Activated CD8-positive, alpha-beta memory T cell treated with anti-CD3 and anti-CD28 coated beads, Interleukin-2, amount 50 U/mL, for 24 hours (primary cell): ENCODE results near the gene SND1.

Experiments used
- DNase-seq: peaks from one replicate; pipeline ENCODE4 v3.0.0-alpha.2; 2020; ENCODE audit errors: extremely low read depth

Gene SND1

GRCh38 chr7:127905491-127906330 lies 253.7 kb downstream of the SND1 start:
- DNase-seq: no peak

DNA sequence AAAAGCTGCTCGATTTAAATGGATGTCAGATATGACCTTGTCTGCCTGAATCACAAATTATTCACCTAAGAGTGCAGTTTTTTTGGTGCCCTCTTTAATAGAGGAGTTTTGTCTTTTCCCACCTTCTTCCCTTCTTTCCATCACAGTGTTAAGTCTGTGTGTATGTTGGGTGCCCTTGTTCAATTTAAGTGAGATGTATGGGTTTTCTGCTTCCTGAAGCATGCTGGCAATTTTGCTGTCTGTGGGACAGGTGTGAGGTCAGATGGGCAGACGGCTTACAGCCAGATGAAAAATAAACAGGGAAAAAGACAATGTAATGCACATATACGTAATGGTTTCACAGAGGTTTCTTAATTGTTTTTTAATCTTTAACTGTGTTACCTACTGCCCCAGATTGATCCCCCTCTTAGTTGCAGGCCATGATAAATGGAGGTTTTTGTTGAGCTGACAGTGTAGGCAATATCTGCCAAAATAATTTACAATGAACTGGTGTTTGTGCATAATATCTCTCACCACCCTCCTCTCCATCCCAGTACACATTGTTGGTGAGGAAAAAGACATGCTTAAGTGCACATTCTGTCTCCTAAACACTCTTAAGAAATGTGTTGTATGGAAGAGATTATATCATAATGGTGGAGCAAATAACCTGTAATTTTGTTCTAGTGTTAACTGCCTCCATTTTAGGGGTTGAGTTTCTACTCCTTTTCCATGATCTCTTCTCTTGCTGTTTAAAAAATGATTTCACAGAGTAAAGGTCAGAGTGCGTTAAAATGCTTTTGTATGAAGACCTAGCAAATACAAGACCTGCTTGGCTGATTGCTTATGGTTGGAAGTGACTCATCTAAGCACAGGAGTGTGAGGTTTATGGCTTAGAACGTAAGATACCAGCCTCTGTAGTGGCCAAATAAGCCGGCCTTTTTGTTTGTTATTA lies 255.4 kb downstream of the SND1 start:
- DNase-seq: no peak

GRCh38 chr7:127908430-127909258 lies 256.6 kb downstream of the SND1 start:
- DNase-seq: no peak

GRCh38 chr7:127909424-127910152 lies 257.6 kb downstream of the SND1 start:
- DNase-seq: no peak

- no peak for DNase-seq
Measured at GRCh38 chr7:127910670-127911069, 258.7 kb downstream of the SND1 start.

GRCh38 chr7:127911968-127912511 lies 260.0 kb downstream of the SND1 start:
- DNase-seq: no peak

GRCh38 chr7:127912901-127913300 lies 260.9 kb downstream of the SND1 start:
- DNase-seq: no peak

DNA sequence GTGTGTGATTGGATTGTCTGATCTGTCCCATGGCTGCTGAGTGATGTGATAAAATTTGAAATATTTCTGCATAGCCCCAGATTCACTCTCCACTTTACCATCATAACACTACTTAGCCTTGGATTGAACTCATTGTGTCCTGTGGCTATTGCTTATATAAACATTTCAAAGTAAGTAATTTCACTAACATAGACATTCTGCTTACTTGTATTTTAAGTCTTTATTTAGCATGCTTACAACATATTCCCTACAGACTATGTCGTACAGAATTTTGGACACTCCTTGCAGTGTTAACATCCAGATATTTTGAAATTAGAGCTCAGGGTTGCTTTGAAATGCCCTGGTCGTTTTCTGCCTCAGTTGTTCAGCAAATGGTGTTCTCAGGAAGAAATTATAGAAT lies 261.7 kb downstream of the SND1 start:
- no peak for DNase-seq

DNA sequence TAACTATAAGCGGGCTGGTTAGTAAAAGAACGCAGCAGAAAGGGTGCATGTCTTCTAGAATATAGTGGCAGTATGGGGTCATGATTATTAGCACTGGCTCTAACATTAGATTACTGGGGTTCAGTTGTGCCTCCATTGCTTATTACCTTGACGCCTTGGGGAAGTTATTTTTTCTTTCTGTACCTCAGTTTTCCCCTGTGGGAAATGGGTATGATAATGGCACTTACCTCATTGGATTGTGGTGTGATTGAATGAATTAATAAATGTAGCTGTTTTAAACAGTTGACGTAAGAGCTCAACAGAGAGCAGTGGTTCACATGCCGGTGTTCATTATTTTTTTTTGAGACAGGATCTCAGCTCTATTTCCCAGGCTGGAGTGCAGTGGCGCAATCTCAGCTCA lies 262.7 kb downstream of the SND1 start:
- DNase-seq: no peak

- DNase-seq: no peak
Measured at GRCh38 chr7:127916735-127917134, 264.7 kb downstream of the SND1 start.

DNA sequence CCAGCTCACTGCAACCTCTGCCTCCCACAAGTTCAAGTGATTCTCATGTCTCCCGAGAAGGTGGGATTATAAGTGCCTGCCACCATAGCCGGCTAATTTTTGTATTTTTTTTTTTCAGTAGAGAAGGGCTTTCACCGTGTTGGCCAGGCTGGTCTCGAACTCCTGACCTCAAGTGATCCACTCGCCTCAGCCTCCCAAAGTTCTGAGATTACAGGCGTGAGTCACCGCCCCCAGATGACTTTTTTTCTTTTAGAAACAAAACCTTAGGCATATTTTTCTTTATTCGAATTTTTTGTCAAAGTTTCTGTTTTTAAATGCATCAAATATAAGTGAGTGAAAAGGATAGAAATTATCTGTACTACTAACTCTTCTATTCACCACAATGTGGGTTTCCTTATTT lies 266.1 kb downstream of the SND1 start:
- no peak for DNase-seq

- no peak for DNase-seq
Measured at GRCh38 chr7:127920787-127921438, 268.9 kb downstream of the SND1 start.

DNA sequence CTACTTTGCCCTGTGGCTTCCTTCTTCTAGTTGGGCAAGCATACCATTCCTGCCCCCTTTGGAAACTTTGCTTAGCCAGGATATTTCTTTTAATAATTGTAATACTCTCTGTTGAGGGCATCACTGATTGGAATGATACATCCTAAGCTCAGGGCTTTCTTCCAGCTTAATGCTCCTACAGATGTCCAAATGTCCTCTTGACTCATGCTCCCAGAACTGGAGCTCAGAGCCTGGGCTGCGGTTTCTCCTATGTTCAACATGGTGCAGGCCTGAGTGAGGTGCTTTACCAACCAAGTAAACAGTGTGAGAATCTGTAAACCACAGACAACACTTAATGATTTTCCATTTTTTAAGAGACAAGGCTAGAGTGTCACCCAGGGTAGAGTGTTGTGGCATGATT lies 270.7 kb downstream of the SND1 start:
- no peak for DNase-seq

DNA sequence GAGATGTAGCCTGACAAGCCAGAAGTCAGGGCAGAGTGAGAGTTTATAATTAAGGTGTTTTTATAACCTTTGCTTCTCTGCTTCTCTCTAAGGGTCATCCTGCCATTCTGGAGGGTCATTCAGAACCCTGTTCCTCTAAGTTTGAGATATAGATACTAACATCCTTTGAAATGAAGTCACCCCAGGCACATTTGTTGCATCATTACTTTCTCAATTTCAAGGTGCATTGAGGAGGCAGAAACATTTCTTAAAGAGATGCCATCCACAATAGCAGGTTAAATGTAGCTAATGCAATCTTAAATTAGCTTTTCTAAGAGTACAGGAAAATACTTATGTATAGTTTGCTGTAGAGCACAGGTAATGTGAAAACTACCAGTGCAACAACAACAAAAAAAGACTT lies 272.9 kb downstream of the SND1 start:
- DNase-seq: no peak

DNA sequence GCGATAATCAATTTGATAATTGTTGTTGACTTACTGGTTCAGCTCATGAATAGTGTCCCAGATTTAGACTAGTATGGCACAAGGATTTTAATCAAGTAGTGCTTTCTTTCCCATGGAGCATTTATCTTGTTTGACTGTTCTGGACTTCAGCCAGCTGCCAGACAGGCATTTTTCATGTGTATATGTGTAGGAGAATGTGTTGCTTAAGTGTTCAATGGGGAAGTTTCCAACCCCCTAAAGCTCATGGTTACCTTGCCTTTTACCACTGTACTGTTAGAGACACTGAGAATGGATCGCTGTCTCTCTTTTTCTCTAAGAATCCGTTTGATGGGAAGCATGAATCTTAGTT lies 275.3 kb downstream of the SND1 start:
- DNase-seq: no peak

DNA sequence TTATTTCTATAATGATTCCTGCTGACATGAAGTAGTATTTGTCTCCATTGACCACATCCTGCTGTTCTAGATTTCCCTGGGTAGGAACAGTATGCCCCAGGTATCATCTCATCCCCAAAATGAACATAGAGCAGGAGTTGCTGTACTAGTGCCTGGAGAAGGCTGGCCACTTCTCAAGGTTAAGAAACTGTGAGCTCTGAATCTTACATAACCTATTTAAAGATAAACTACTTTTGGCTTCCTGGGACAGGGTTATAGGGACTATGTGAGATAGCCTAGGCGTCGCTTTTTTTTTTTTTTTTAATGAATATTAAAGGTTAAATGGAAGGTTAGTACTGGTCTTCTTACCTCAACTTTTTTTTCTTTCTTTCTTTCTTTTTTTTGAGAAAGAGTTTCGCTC lies 276.2 kb downstream of the SND1 start:
- no peak for DNase-seq

DNA sequence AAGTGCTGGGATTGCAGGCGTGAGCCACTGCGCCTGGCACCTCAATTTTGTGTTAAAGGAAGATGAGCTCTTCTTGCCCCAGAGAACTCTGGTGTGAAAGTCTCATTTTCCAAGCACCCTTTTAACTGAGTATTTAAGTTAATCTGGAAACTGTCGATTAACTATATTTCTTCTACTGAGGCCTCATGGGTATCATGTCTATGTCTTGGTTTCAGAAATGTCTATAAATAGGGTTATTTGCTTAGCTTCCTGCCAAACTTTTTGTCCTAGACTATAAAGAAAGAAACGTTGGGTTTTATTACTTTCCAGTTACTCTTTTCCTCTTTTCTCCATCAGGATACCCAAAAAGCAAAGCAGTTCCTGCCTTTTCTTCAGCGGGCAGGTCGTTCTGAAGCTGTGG lies 276.9 kb downstream of the SND1 start:
- DNase-seq: no peak

DNA sequence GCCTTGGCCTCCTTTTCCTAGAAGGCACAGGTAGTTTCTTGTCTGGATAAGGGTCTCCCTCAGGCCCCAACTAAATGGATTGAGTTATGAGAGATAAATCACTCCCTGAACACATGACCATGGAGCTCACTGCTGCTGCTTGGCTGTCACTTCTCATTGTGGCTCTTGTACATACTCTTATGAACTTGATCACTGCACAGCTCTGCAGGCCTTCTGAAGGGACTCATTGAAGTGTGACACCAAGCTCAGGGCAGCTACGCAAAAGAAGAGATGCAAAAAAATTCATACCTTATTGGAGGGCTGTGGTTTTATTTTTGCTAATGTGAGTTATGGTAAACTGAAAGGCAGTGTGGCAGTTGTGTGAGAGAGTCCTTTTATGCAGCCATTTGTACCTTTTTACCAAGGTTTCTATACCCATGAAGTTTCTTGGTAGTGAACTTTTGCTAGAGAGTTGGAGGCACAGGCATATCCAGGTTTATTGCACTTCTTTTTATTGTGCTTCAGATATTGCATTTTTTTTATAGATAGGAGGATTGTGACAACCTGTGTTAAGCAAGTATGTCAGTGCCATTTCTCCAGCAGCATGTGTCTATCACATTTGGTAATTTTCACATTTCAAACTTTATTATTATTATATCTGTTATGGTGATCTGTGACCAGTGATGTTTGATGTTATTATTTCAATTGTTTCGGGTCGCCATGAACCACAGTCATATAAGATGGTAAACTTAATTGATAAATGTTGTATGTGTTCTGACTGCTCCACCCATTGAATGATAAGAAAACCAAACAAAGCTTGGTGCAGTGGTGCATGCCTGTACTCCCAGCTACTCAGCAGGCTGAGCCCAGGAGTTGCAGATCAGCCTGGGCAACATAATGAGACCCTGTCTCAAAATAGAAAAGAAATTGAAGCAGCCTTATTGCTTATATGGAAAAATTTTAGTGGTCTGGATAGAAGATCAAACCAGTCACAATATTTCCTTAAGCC lies 278.6 kb downstream of the SND1 start:
- no peak for DNase-seq

GRCh38 chr7:127932076-127932475 lies 280.1 kb downstream of the SND1 start:
- DNase-seq: no peak
